HEK293 (cell line): Measurements from ENCODE around the gene DBN1.

ENCODE experiments used
- GFI1B ChIP-seq: fragments of 450-650 bp; formaldehyde crosslinking; IDR thresholded peaks from 2 replicates; pipeline ENCODE4 v1.5.1; 2016; ENCODE audit warnings: missing biosample characterization, missing genetic modification characterization
- KLF1 ChIP-seq: fragments of 450-650 bp; formaldehyde crosslinking; IDR thresholded peaks from 2 replicates; pipeline ENCODE4 v1.5.1; 2016; ENCODE audit warnings: missing biosample characterization, missing genetic modification characterization
- MEIS1 ChIP-seq: sonication (generic); formaldehyde crosslinking; IDR thresholded peaks from 2 replicates; pipeline ENCODE4 v1.8.1; 2022; ENCODE audit warnings: missing genetic modification reagents, mild to moderate bottlenecking, borderline replicate concordance
- SP2 ChIP-seq: fragments of 450-650 bp; formaldehyde crosslinking; IDR thresholded peaks from 2 replicates; pipeline ENCODE4 v1.5.1; 2016; ENCODE audit warnings: missing biosample characterization, missing genetic modification characterization
- SP7 ChIP-seq: fragments of 450-650 bp; formaldehyde crosslinking; IDR thresholded peaks from 2 replicates; pipeline ENCODE4 v1.5.1; 2016; ENCODE audit warnings: missing biosample characterization, missing genetic modification characterization
- ZBTB21 ChIP-seq: fragments of 450-650 bp; formaldehyde crosslinking; IDR thresholded peaks from 2 replicates; pipeline ENCODE4 v1.5.1; 2017; ENCODE audit warnings: missing biosample characterization, missing genetic modification characterization
- ZBTB49 ChIP-seq: fragments of 450-650 bp; formaldehyde crosslinking; IDR thresholded peaks from 2 replicates; pipeline ENCODE4 v1.5.1; 2016; ENCODE audit warnings: missing biosample characterization, missing genetic modification characterization, low read depth
- ZFP41 ChIP-seq: fragments of 450-650 bp; formaldehyde crosslinking; IDR thresholded peaks from 2 replicates; pipeline ENCODE4 v1.5.1; 2016; ENCODE audit warnings: missing biosample characterization, missing genetic modification characterization, borderline replicate concordance
- ZNF121 ChIP-seq: fragments of 450-650 bp; formaldehyde crosslinking; IDR thresholded peaks from 2 replicates; pipeline ENCODE4 v1.5.1; 2016; ENCODE audit warnings: missing biosample characterization, missing genetic modification characterization
- ZNF140 ChIP-seq: fragments of 450-650 bp; formaldehyde crosslinking; IDR thresholded peaks from 2 replicates; pipeline ENCODE4 v1.5.1; 2016; ENCODE audit warnings: missing biosample characterization, missing genetic modification characterization
- ZNF184 ChIP-seq: fragments of 450-650 bp; IDR thresholded peaks from 2 replicates; pipeline ENCODE4 v1.5.1; 2018; ENCODE audit warnings: missing biosample characterization, mild to moderate bottlenecking, missing genetic modification characterization
- ZNF202 ChIP-seq: fragments of 450-650 bp; formaldehyde crosslinking; IDR thresholded peaks from 2 replicates; pipeline ENCODE4 v1.5.1; 2016; ENCODE audit warnings: missing biosample characterization, missing genetic modification characterization, borderline replicate concordance
- ZNF239 ChIP-seq: fragments of 450-650 bp; formaldehyde crosslinking; IDR thresholded peaks from 2 replicates; pipeline ENCODE4 v1.5.1; 2016; ENCODE audit warnings: missing biosample characterization, missing genetic modification characterization
- ZNF280D ChIP-seq: fragments of 450-650 bp; formaldehyde crosslinking; IDR thresholded peaks from 2 replicates; pipeline ENCODE4 v1.5.1; 2016; ENCODE audit warnings: missing biosample characterization, missing genetic modification characterization
- ZNF302 ChIP-seq: fragments of 450-650 bp; formaldehyde crosslinking; IDR thresholded peaks from 2 replicates; pipeline ENCODE4 v1.5.1; 2016; ENCODE audit warnings: missing biosample characterization, missing genetic modification characterization, low read depth
- ZNF416 ChIP-seq: fragments of 450-650 bp; formaldehyde crosslinking; IDR thresholded peaks from 2 replicates; pipeline ENCODE4 v1.5.1; 2016; ENCODE audit warnings: missing biosample characterization, missing genetic modification characterization
- ZNF560 ChIP-seq: fragments of 450-650 bp; formaldehyde crosslinking; IDR thresholded peaks from 2 replicates; pipeline ENCODE4 v1.5.1; 2017; ENCODE audit warnings: missing biosample characterization, missing genetic modification characterization, borderline replicate concordance
- ZNF571 ChIP-seq: fragments of 450-650 bp; formaldehyde crosslinking; IDR thresholded peaks from 2 replicates; pipeline ENCODE4 v1.5.0; 2017; ENCODE audit warnings: missing biosample characterization, missing genetic modification characterization
- ZNF624 ChIP-seq: fragments of 450-650 bp; formaldehyde crosslinking; IDR thresholded peaks from 2 replicates; pipeline ENCODE4 v1.5.1; 2017; ENCODE audit warnings: missing biosample characterization, missing genetic modification characterization
- ZNF664 ChIP-seq: fragments of 450-650 bp; formaldehyde crosslinking; IDR thresholded peaks from 2 replicates; pipeline ENCODE4 v1.5.1; 2016; ENCODE audit warnings: missing biosample characterization, missing genetic modification characterization
- ZSCAN23 ChIP-seq: fragments of 450-650 bp; formaldehyde crosslinking; IDR thresholded peaks from 2 replicates; pipeline ENCODE4 v1.5.1; 2016; ENCODE audit warnings: missing biosample characterization, missing genetic modification characterization
- TF ChIP-seq, protein P1 (sequence below): fragments of 450-650 bp; formaldehyde crosslinking; IDR thresholded peaks from 2 replicates; pipeline ENCODE4 v1.5.1; 2016; ENCODE audit warnings: missing biosample characterization, missing genetic modification characterization
- TF ChIP-seq, protein P2 (sequence below): fragments of 450-650 bp; formaldehyde crosslinking; IDR thresholded peaks from 2 replicates; pipeline ENCODE4 v1.5.1; 2017; ENCODE audit warnings: missing biosample characterization, missing genetic modification characterization
- TF ChIP-seq, protein P3 (sequence below): fragments of 450-650 bp; formaldehyde crosslinking; IDR thresholded peaks from 2 replicates; pipeline ENCODE4 v1.5.1; 2016; ENCODE audit warnings: missing biosample characterization, missing genetic modification characterization
- TF ChIP-seq, protein P4 (sequence below): fragments of 450-650 bp; IDR thresholded peaks from 2 replicates; pipeline ENCODE4 v1.5.1; 2018; ENCODE audit warnings: missing biosample characterization, mild to moderate bottlenecking, missing genetic modification characterization
- TF ChIP-seq, protein P5 (sequence below): fragments of 450-650 bp; formaldehyde crosslinking; IDR thresholded peaks from 2 replicates; pipeline ENCODE4 v1.5.1; 2016; ENCODE audit warnings: missing biosample characterization, missing genetic modification characterization

DBN1 gene

GRCh38 chr5:177474002-177474476 is 605 bp upstream of the DBN1 start (continued):
- TF ChIP-seq, protein P1, sequence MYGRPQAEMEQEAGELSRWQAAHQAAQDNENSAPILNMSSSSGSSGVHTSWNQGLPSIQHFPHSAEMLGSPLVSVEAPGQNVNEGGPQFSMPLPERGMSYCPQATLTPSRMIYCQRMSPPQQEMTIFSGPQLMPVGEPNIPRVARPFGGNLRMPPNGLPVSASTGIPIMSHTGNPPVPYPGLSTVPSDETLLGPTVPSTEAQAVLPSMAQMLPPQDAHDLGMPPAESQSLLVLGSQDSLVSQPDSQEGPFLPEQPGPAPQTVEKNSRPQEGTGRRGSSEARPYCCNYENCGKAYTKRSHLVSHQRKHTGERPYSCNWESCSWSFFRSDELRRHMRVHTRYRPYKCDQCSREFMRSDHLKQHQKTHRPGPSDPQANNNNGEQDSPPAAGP = peak; percentile 49; the same call in 1 of the 2 replicates
- no peak for TF ChIP-seq ZNF202
- TF ChIP-seq, protein P2, sequence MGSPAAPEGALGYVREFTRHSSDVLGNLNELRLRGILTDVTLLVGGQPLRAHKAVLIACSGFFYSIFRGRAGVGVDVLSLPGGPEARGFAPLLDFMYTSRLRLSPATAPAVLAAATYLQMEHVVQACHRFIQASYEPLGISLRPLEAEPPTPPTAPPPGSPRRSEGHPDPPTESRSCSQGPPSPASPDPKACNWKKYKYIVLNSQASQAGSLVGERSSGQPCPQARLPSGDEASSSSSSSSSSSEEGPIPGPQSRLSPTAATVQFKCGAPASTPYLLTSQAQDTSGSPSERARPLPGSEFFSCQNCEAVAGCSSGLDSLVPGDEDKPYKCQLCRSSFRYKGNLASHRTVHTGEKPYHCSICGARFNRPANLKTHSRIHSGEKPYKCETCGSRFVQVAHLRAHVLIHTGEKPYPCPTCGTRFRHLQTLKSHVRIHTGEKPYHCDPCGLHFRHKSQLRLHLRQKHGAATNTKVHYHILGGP (tag by site-specific recombination) = no peak
- no peak for TF ChIP-seq ZNF560 (tag by site-specific recombination)
- TF ChIP-seq ZNF664 (tag by site-specific recombination) = no peak
- TF ChIP-seq, protein P3, sequence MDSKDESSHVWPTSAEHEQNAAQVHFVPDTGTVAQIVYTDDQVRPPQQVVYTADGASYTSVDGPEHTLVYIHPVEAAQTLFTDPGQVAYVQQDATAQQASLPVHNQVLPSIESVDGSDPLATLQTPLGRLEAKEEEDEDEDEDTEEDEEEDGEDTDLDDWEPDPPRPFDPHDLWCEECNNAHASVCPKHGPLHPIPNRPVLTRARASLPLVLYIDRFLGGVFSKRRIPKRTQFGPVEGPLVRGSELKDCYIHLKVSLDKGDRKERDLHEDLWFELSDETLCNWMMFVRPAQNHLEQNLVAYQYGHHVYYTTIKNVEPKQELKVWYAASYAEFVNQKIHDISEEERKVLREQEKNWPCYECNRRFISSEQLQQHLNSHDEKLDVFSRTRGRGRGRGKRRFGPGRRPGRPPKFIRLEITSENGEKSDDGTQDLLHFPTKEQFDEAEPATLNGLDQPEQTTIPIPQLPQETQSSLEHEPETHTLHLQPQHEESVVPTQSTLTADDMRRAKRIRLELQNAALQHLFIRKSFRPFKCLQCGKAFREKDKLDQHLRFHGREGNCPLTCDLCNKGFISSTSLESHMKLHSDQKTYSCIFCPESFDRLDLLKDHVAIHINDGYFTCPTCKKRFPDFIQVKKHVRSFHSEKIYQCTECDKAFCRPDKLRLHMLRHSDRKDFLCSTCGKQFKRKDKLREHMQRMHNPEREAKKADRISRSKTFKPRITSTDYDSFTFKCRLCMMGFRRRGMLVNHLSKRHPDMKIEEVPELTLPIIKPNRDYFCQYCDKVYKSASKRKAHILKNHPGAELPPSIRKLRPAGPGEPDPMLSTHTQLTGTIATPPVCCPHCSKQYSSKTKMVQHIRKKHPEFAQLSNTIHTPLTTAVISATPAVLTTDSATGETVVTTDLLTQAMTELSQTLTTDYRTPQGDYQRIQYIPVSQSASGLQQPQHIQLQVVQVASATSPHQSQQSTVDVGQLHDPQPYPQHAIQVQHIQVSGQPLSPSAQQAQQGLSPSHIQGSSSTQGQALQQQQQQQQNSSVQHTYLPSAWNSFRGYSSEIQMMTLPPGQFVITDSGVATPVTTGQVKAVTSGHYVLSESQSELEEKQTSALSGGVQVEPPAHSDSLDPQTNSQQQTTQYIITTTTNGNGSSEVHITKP (tag by site-specific recombination) = peak; percentile 18; the same call in 1 of the 2 replicates
- no peak for TF ChIP-seq ZNF239 (tag by site-specific recombination)
- TF ChIP-seq ZNF140 (tag by site-specific recombination) = no peak
- no peak for TF ChIP-seq ZFP41 (tag by site-specific recombination)
- TF ChIP-seq ZNF416 (tag by site-specific recombination) = no peak
- no peak for TF ChIP-seq ZNF280D (tag by site-specific recombination)
- TF ChIP-seq ZNF624 = peak; percentile 85; the same call in 1 of the 2 replicates
- TF ChIP-seq ZNF121 (tag by site-specific recombination) = no peak
- TF ChIP-seq ZSCAN23 (tag by site-specific recombination) = no peak
- TF ChIP-seq, protein P4, sequence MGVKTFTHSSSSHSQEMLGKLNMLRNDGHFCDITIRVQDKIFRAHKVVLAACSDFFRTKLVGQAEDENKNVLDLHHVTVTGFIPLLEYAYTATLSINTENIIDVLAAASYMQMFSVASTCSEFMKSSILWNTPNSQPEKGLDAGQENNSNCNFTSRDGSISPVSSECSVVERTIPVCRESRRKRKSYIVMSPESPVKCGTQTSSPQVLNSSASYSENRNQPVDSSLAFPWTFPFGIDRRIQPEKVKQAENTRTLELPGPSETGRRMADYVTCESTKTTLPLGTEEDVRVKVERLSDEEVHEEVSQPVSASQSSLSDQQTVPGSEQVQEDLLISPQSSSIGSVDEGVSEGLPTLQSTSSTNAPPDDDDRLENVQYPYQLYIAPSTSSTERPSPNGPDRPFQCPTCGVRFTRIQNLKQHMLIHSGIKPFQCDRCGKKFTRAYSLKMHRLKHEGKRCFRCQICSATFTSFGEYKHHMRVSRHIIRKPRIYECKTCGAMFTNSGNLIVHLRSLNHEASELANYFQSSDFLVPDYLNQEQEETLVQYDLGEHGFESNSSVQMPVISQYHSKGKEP (tag by site-specific recombination) = no peak
- no peak for TF ChIP-seq ZBTB49 (tag by site-specific recombination)
- no peak for TF ChIP-seq ZNF571
- TF ChIP-seq, protein P5, sequence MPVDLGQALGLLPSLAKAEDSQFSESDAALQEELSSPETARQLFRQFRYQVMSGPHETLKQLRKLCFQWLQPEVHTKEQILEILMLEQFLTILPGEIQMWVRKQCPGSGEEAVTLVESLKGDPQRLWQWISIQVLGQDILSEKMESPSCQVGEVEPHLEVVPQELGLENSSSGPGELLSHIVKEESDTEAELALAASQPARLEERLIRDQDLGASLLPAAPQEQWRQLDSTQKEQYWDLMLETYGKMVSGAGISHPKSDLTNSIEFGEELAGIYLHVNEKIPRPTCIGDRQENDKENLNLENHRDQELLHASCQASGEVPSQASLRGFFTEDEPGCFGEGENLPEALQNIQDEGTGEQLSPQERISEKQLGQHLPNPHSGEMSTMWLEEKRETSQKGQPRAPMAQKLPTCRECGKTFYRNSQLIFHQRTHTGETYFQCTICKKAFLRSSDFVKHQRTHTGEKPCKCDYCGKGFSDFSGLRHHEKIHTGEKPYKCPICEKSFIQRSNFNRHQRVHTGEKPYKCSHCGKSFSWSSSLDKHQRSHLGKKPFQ (tag by site-specific recombination) = no peak
- TF ChIP-seq KLF1 (tag by site-specific recombination) = peak; percentile 38
- TF ChIP-seq SP7 (tag by site-specific recombination) = no peak
- TF ChIP-seq ZNF302 (tag by site-specific recombination) = no peak
- no peak for TF ChIP-seq GFI1B (tag by site-specific recombination)
- TF ChIP-seq ZNF184 (tag by site-specific recombination) = no peak
- peak; percentile 38; the same call in 1 of the 2 replicates for TF ChIP-seq SP2 (tag by site-specific recombination)
- no peak for TF ChIP-seq MEIS1
- TF ChIP-seq ZBTB21 (tag by site-specific recombination) = no peak
